KMS-11 (cell line): ENCODE data around the gene TNRC6B.

Experiments
- H2AFZ ChIP-seq: fragments of 200-600 bp; sonication (generic); 2 replicates; pipeline ENCODE4 v1.6.1; 2016; ENCODE audit warnings: antibody characterized with exemption, mixed run types, low read depth
- H3K27ac ChIP-seq: fragments of 200-600 bp; sonication (generic); 2 replicates; pipeline ENCODE4 v1.6.1; 2016; ENCODE audit warnings: mild to moderate bottlenecking, mixed run types
- H3K27me3 ChIP-seq: fragments of 200-600 bp; sonication (generic); 2 replicates; pipeline ENCODE4 v1.6.1; 2017; ENCODE audit warnings: mild to moderate bottlenecking, low read depth, mixed run types, moderate library complexity; ENCODE audit not compliant: insufficient read depth
- H3K36me3 ChIP-seq: fragments of 200-600 bp; sonication (generic); 2 replicates; pipeline ENCODE4 v1.6.1; 2017; ENCODE audit warnings: mild to moderate bottlenecking, mixed run types; ENCODE audit not compliant: insufficient read depth
- H3K4me1 ChIP-seq: fragments of 200-600 bp; sonication (generic); 2 replicates; pipeline ENCODE4 v1.6.1; 2016; ENCODE audit warnings: mild to moderate bottlenecking, low read depth, mixed run types; ENCODE audit not compliant: poor library complexity, severe bottlenecking
- H3K4me2 ChIP-seq: fragments of 200-600 bp; sonication (generic); 2 replicates; pipeline ENCODE4 v1.7.0; 2016; ENCODE audit warnings: mild to moderate bottlenecking, mixed run types
- H3K4me3 ChIP-seq: fragments of 200-600 bp; sonication (generic); IDR thresholded peaks from 2 replicates; pipeline ENCODE4 v1.6.1; 2017; ENCODE audit warnings: low read depth, low read length, mixed read lengths; ENCODE audit not compliant: insufficient read depth
- H3K79me2 ChIP-seq: fragments of 200-600 bp; sonication (generic); 2 replicates; pipeline ENCODE4 v1.6.1; 2016; ENCODE audit warnings: low read depth, mixed run types; ENCODE audit not compliant: insufficient read depth
- H3K9ac ChIP-seq: fragments of 200-600 bp; sonication (generic); 2 replicates; pipeline ENCODE4 v1.6.1; 2016; ENCODE audit warnings: mild to moderate bottlenecking, mixed run types
- H4K20me1 ChIP-seq: fragments of 200-600 bp; sonication (generic); 2 replicates; pipeline ENCODE4 v1.6.1; 2016; ENCODE audit warnings: mild to moderate bottlenecking, mixed run types; ENCODE audit not compliant: insufficient read depth
- TF ChIP-seq, protein P1 (sequence below): fragments of 200-600 bp; sonication (generic); conservative IDR thresholded peaks from 2 replicates; pipeline ENCODE4 v1.6.1; 2017; ENCODE audit warnings: low read depth, mild to moderate bottlenecking, antibody characterized with exemption, low read length, moderate library complexity, mixed read lengths

Gene TNRC6B

DNA sequence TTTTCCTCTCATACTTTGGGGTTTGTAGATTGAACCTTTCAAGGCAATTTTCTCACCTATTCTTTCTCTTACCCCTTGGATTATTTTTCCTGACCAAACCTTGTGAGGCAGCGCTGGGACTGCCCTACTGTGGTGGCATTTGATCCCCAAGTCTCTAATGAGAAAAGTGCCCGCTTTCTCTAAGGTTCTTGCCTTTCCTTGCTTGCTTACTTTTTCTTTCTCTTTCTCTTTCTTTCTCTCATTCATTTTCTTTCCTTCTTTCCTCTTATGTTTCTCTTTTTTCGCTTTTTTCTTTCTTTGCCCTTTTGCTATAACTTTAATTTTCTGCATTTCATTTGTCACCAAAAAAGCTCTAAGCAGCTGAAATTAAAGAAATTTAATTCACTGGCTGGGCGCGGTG lies 127.9 kb downstream of the TNRC6B start:
- Histone ChIP-seq H3K79me2 (no peaks in the 10 kb centered on the region), H3K36me3 (no peaks in the 10 kb centered on the region), H3K4me3 (no peak overlapping the region), H3K4me1 (peaks cover 17% of the 10 kb centered on the region), H3K9ac (no peak overlapping the region), H3K27me3 (no peaks in the 10 kb centered on the region), H3K27ac (no peak overlapping the region), H4K20me1 (no peaks in the 10 kb centered on the region), H2AFZ (no peak overlapping the region), H3K4me2 (no peak overlapping the region)
- TF ChIP-seq, protein P1, sequence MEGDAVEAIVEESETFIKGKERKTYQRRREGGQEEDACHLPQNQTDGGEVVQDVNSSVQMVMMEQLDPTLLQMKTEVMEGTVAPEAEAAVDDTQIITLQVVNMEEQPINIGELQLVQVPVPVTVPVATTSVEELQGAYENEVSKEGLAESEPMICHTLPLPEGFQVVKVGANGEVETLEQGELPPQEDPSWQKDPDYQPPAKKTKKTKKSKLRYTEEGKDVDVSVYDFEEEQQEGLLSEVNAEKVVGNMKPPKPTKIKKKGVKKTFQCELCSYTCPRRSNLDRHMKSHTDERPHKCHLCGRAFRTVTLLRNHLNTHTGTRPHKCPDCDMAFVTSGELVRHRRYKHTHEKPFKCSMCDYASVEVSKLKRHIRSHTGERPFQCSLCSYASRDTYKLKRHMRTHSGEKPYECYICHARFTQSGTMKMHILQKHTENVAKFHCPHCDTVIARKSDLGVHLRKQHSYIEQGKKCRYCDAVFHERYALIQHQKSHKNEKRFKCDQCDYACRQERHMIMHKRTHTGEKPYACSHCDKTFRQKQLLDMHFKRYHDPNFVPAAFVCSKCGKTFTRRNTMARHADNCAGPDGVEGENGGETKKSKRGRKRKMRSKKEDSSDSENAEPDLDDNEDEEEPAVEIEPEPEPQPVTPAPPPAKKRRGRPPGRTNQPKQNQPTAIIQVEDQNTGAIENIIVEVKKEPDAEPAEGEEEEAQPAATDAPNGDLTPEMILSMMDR: no peak

DNA sequence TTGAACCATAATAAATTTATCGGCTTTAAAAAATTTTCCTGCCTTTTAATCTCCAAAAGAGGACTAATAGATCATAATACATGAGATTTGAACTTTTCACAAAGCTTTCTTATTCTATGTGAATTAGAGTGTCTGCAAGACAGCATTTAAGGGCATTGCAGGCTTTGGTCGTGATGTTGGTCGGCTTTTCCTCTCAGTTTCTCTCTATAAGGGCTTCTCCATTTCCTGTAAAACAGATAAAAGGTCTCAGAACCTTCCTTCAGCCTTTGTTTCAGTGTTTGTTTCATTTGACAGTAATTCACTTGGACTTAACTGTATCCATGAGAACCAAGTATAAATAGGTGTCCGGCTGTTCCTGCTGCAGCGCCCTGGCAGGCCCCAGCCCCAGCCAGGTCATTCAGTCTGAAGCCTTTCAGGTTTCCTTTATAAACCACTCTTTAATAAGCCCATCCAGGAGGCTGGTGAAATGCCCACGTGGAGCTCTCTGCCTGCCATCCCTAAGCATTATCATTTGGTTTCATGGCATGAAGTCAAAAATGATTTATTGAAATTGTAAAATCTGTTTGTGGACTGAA lies 131.4 kb downstream of the TNRC6B start:
- H3K27ac ChIP-seq: no peak overlapping the region

DNA sequence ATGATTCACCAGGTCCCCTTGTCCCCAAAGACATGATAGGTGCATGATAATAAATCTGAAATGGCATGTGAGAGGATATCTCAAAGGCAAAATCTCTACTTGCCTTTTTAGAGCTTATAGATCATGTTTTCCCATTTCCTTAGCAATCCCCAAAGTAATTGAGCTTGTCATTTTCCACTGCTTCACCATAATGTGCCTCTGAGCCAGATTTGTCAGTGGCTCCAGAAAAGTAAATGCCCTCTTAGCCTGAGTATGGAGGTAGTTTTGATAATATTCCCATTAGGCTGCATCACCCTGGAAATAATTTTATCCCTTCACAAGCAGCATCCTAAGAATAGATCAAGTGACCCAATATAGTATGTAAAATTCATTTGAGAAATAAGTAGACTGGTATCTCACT lies 131.9 kb downstream of the TNRC6B start:
- Histone ChIP-seq H3K9ac (no peak overlapping the region), H4K20me1 (no peaks in the 10 kb centered on the region), H2AFZ (no peak overlapping the region), H3K4me1 (no peaks in the 10 kb centered on the region), H3K4me3 (no peak overlapping the region), H3K4me2 (no peak overlapping the region), H3K36me3 (no peaks in the 10 kb centered on the region), H3K27ac (no peak overlapping the region), H3K79me2 (no peaks in the 10 kb centered on the region), H3K27me3 (no peaks in the 10 kb centered on the region)
- TF ChIP-seq, protein P1: no peak

More for the DNA sequence above, 131.4 kb downstream of the TNRC6B start:
- H3K4me2 ChIP-seq: no peak overlapping the region
- no peaks in the 10 kb centered on the region for H4K20me1 ChIP-seq
- H3K4me3 ChIP-seq: no peak overlapping the region
- H3K27me3 ChIP-seq: no peaks in the 10 kb centered on the region
- no peaks in the 10 kb centered on the region for H3K36me3 ChIP-seq
- H3K9ac ChIP-seq: no peak overlapping the region
- no peak overlapping the region for H2AFZ ChIP-seq
- H3K79me2 ChIP-seq: no peaks in the 10 kb centered on the region
- TF ChIP-seq, protein P1: no peak
- no peaks in the 10 kb centered on the region for H3K4me1 ChIP-seq

DNA sequence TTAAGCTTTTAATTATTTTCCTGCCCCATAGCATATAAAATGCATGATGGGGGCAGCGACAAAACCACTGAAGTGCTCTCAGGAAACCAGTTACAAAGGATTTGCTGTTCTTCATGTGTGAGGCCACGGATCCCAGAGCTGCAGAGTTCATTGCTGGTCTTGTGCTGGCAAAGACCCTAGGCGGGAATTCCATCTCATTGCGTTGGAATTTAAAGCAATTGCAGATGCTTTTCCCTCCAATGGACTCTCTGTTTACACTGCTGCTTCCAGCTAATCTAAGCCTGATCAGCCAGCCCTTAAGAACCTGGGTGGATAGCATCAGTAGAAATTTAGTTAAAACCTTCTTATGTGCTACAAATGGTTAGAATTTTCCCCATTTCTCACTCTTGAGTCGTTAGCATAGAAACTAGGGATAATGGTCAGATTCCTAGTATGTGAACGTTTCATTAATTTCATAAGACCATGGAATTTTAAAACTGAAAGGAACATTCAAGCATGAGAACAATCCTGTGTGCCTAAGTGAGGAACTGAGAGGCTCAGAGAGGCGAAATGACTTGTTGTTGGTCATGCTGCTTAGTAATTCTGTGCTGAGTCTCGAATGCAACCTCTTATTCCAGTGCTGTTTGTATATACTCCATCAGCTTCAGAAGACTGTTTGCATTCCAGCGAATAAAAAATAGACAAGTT lies 132.5 kb downstream of the TNRC6B start:
- H3K36me3 ChIP-seq: no peaks in the 10 kb centered on the region
- TF ChIP-seq, protein P1: no peak
- no peaks in the 10 kb centered on the region for H3K27me3 ChIP-seq
- no peaks in the 10 kb centered on the region for H4K20me1 ChIP-seq
- H3K79me2 ChIP-seq: no peaks in the 10 kb centered on the region
- no peaks in the 10 kb centered on the region for H3K4me1 ChIP-seq
- H3K27ac ChIP-seq: no peak overlapping the region
- no peak overlapping the region for H3K4me3 ChIP-seq
- H3K9ac ChIP-seq: no peak overlapping the region
- no peak overlapping the region for H3K4me2 ChIP-seq
- H2AFZ ChIP-seq: no peak overlapping the region
